ENCODE results near the gene ADGRF4.
"Not testable (repeated sequence)": the region's sequence is repeated elsewhere in the genome, so short reads cannot be mapped to it uniquely, and the experiment has no call there.

The ADGRF4 gene

GRCh38 chr6:47736083-47736700 lies 37.8 kb downstream of the ADGRF4 start:
- DNase-seq, result no peak

- no peak for DNase-seq
Measured at GRCh38 chr6:47737406-47737805, 39.0 kb downstream of the ADGRF4 start.

GRCh38 chr6:47740714-47741113 lies 42.3 kb downstream of the ADGRF4 start:
- DNase-seq, result no peak

- no peak for DNase-seq
Measured at GRCh38 chr6:47741807-47742206, 43.4 kb downstream of the ADGRF4 start.

GRCh38 chr6:47743744-47744143 lies 45.4 kb downstream of the ADGRF4 start:
- no peak for DNase-seq

GRCh38 chr6:47745269-47745668 lies 46.9 kb downstream of the ADGRF4 start:
- not testable (repeated sequence) for DNase-seq

- DNase-seq, result no peak
Measured at GRCh38 chr6:47749757-47750156, 51.4 kb downstream of the ADGRF4 start.

GRCh38 chr6:47752801-47753200 lies 54.4 kb downstream of the ADGRF4 start:
- no peak for DNase-seq

GRCh38 chr6:47759364-47759763 lies 61.0 kb downstream of the ADGRF4 start:
- no peak for DNase-seq

- DNase-seq, result no peak
Measured at GRCh38 chr6:47762502-47762901, 64.1 kb downstream of the ADGRF4 start.

- DNase-seq, result no peak
Measured at GRCh38 chr6:47766445-47766844, 68.1 kb downstream of the ADGRF4 start.

GRCh38 chr6:47767102-47767501 lies 68.7 kb downstream of the ADGRF4 start:
- DNase-seq, result no peak

- DNase-seq, result no peak
Measured at GRCh38 chr6:47769982-47770381, 71.6 kb downstream of the ADGRF4 start.
